NCI-H2196 treated with DMSO at 0.1 percent for 48 hours (cell line): Measurements from ENCODE around the gene CMC4.
A peak's percentile ranks its signal among the peaks of the same experiment; 100 is the strongest.

ENCODE experiments used
- DNase-seq: peaks from one replicate; lab custom pipeline; 2025; ENCODE audit not compliant: unreplicated experiment; lab: John Stamatoyannopoulos, UW

Gene CMC4

GRCh38 chrX:155054255-155054654, 16.7 kb downstream of the CMC4 start:
- no peak for DNase-seq

GRCh38 chrX:155053656-155054055, 17.3 kb downstream of the CMC4 start:
- DNase-seq: no peak

DNA sequence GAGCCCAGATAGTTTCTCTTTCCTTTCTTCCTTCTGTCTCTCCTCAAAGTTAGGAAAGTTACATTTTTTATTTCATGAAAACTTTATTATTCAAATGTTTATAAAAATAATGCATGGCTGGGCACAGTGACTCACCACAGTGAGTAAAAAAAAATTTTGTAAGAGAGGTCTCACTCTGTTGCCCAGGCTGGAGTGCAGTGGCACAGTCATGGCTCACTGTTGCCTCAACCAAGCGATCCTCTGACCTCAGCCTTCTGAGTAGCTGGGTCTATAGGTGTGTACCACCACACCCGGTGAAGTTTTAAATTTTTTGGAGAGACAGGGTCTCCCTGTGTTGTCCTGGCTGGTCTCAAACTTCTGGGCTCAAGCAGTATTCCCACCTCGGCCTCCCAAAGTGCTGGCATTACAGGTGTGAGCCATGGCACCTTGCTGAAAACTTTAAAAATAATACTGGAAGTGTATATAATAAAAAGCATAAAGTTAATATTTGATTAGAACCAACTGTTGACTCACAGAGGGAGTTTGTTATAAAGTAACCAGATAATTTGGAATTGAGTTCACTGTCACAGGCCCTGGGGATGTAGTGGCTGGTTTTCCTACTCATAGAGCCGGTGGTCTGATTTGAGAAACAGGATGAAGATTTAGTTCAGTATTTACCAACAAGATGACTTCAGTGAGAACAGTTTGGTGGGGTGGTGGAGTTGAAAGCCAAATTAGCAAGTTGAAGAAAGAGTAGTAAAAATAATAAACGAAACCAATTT, 18.0 kb downstream of the CMC4 start:
- DNase-seq: no peak

- DNase-seq: no peak
Observed at GRCh38 chrX:155048977-155049619, 21.8 kb downstream of the CMC4 start.

- no peak for DNase-seq
Observed at GRCh38 chrX:155046811-155047528, 24.0 kb downstream of the CMC4 start.

DNA sequence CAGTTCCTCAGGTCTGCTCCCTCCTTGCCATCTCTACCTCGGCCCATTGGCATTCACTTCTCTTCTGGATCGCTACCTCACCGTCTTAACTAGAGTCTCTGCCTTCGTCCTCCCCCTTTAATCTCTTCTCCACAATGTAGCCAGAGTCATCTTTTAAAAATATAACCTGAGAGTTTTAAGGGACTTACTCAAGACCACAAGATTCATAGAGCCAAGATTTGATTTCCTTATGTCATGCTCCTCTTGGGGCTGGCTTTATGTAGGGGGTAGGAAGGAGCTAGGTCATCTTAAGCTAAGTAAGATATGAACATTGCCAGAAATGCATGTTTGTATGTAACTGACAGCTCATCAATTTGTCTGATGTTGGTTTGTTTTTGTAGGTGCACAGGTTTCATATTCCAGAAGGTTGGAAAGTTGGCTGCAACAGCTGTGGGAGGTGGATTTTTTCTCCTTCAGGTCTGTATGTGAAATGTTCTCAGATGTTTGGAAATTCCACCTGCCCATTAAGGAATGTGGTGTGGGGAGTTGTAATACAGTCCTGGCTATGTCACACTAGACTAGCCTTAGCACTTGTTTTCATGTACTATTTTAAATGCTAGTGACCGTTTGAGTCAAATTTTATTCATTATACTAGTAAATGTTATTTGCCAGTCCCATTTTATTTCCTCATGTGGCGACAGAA, 24.7 kb downstream of the CMC4 start:
- no peak for DNase-seq

- DNase-seq: no peak
Observed at GRCh38 chrX:155035688-155036087, 35.2 kb downstream of the CMC4 start.

DNA sequence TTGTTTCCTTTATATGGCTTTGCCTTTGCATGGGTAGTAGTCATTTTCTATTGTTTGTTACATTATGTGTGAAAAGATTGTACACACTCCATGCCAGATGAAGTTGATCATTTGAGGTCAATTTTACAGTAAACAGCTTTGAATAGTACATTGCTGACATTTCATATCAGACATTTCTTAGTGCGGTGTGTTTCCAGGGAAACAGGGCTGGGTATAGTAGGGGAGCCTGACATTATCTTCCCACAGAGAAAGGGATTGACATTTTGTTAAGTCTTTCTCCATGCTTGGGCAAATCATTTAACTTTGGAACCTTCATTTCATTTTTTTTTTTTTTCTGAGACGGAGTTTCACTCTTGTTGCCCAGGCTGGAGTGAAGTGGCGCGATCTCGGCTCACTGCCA, 39.3 kb downstream of the CMC4 start:
- DNase-seq: no peak

DNA sequence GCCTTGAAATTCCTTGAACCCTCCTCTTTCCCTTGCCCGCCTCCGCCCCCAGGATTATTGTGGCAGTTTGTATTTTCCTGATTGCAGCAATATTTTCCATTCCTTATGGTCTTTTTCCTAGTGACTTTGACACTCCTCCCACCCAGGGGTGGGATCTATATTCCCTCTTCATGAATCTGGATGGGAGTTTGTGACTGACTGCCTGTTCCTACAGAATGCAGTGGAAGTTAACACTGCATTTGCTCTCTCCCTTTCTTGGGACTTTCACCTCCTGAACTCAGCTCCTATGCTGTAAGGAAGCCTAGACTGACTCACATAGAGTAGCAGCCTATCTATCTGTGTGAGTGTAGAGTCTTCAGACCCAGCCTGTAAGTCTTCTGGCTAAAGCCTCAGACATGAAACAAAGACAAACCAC, 42.1 kb downstream of the CMC4 start:
- no peak for DNase-seq

DNA sequence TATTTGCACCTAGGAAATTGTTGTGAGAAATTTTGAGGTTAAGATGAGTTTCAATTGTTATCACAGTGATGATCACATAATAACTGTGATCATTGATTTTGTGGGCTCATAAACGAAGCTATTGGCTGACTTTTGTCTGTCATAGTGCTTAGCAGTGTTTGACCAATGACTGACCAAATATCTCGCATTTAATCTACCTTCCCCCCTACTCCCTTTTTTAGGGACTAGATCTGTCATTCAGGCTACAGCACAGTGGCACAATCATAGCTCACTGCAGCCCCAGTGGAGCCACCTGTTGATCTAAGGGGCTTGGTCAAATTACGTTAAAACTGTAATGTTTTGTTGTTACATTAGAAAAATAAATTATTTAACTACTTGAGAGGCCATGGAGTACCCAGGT, 42.8 kb downstream of the CMC4 start:
- DNase-seq: no peak

- DNase-seq: no peak
Observed at GRCh38 chrX:155027509-155028066, 43.3 kb downstream of the CMC4 start.

DNA sequence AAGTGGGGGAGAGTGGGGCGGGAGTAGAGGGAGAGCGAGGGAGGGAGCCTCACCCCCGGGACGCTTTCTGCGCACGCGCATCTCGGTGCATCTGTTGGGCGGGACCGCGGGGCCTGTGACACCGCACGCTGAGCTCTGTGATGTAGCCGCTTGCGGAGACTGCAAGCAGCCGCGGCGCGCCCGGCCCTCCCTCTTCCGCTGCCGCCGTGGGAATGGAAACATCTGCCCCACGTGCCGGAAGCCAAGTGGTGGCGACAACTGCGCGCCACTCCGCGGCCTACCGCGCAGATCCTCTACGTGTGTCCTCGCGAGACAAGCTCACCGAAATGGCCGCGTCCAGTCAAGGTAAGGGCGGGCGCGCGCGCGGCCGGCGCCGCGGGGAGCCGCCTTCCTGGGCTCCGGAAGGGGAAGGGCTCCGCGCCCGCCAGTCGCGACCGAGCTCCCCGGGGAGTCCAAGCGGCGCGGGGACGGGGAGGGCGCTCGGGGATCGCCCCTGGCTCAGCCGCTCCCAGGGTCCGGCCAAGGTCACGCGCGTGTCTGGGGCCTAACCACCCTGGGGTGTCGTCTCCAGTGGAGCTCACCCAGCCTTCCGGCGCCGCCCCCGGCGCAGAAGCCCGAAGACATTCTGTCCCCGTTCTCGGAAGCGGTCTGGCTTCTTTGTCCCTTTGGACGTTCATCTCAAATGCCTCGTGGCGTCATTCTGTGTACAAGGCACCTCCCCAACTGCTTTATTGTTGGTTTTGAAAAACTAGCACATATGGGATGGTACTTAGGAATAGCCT, 44.0 kb downstream of the CMC4 start, which contains the start of gene FUNDC2:
Gene FUNDC2, plus strand, starts transcription at position 118 of the 782 bp plus-strand sequence. Its CDS starts 95 bp downstream, at position 213.
- peak; percentile 64 for DNase-seq

DNA sequence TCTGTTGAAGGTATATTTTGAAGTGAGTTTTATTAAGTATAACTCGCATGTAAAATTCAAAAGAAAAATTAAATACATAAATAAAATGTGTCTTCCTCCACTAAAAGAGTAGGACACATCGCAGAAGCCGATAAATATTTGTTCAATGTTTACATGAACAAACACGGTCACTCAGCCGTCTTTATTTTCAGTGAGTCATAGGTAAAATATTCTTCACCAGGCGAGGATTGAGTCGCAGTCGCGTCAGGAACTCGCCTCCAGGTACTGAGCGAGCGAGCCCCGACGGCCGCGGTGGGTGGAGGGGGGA, 44.6 kb downstream of the CMC4 start:
- DNase-seq: no peak

GRCh38 chrX:155023907-155024833, 46.8 kb downstream of the CMC4 start:
- no peak for DNase-seq

GRCh38 chrX:155022585-155022984, 48.4 kb downstream of the CMC4 start, which contains the start of gene F8:
TSS of gene F8 (minus strand) at chrX:155022723. CDS start at chrX:155022552, 171 bp downstream.
- no peak for DNase-seq

DNA sequence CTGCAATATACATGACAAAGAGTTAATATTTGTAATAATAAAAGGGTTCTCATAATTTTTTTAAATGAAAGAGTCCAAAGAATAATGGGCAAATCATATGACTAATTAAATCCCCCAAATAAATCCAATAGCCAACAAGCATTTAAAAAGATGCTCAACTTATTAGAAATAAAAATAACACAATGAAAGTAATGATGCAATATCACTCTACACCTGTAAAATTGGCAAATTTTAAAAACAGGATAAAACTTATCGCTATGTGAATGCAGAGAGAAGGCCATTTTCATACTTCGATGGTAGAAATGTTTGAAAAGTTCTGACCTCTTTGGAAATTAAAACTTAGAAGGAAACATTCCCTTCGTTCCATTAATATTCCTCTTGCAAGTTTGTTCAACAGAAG, 50.3 kb downstream of the CMC4 start:
- DNase-seq: no peak
